Stimulated activated CD8-positive, alpha-beta memory T cell treated with anti-CD3 and anti-CD28 coated beads, Interleukin-4, amount 100 ng/mL, for 24 hours (primary cell): ENCODE results near the gene PLEKHO2.

ENCODE experiments used
- DNase-seq: peaks from one replicate; pipeline ENCODE4 v3.0.0-alpha.2; 2020; ENCODE audit warnings: low read depth

PLEKHO2 gene

GRCh38 chr15:64828985-64829384 lies 12.7 kb upstream of the PLEKHO2 start:
- no peak for DNase-seq

DNA sequence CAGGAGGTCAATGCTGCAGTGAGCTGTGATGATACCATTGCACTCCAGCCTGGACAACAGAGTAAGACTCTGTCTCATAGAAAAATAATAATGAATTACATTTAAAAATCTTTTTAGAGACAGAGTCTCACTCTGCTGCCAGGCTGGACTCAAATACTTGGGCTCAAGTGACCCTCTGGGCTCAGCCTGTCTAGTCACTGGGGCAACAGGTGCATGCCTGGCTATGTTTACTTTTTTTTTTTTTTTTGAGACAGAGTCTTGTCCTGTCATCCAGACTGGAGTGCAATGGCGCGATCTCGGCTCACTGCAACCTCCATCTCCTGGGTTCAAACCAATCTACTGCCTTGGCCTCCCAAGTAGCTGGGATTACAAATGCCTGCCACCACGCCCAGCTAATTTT lies 8.0 kb upstream of the PLEKHO2 start:
- DNase-seq = no peak

GRCh38 chr15:64836023-64836536 lies 5.6 kb upstream of the PLEKHO2 start:
- DNase-seq = no peak

- DNase-seq = no peak
These were observed 4.2 kb upstream of the PLEKHO2 start for GRCh38 chr15:64837502-64837901.

DNA sequence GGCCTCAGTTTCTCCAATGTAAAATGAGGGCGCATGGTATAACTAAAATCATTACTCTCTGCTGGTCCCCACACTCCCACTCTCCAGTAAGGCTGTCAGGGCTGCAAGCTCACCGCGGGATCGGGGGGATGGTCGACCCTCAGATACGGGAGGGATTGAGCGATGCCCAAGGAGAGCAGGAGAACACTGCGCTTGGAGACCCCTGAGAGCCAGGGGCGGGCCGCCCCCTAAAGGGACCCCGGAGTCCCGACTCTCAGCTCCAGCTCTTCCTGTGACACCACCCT lies 713 bp upstream of the PLEKHO2 start:
- no peak for DNase-seq

DNA sequence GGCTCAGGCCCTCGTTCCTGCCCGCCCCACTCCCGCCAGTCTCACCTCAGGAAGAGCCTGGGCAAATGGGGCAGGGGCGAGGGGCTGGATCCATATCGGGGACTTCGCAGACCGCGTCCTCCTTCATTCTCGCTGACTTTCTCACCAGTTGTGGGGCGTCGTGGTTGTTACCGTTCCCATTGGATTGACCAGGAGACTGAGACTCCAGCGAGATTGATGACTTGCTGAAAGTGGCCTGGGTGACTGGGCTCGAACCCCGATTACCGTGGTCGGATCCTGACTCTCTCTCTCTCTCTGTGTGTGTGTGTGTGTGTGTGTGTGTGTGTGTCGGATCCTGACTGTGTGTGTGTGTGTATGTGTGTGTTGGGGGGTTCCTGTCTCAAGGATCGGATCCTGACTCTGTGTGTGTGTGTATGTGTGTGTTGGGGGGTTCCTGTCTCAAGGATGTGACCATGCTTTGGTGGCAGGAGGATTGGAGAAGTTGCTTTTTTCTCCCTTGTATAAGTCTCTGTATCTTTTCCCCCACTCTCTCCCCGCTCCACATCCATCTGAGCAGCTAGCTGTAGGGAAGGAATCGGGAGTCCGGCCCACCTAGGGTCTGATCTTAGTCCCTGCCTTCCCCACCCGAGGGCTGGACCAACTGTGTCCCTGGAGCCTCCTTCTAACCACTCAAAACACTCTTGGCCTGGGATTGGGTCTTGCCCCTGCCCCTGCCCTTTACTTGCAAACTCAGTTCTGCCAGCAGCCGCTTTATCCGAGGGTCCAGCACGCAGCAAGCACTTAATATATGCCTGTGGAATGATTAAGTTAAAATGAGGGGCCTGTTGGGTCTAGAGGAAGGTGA lies 603 bp downstream of the PLEKHO2 start:
- no peak for DNase-seq

DNA sequence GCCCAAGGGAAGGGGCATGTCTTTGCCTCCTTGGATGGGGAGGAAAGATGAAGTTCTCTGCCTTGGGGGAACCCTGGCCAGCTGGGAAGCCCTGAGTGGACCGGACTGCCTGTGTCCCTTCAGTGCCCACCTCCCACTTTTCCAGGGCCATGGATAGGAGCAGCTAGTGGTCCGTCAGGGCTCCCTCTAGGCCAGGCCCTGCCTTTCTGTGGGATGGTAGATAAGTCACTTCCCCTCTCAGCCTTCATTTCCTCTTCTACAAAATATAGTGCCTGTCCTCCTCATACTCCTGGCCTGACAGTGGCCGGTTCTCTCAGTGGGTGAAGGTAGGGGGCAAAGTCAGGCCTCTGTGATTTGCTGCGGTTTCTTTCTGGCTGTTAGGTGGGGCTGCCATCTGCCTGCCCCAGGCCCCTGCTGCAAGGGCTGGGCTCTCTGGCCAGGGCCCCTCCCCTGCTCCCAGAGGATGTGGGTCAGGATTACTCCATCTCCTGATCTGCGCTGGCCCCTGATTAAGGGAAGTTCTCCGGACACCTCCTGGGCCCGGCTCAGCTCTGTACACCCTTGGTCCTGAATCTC lies 1.4 kb downstream of the PLEKHO2 start:
- DNase-seq = no peak

DNA sequence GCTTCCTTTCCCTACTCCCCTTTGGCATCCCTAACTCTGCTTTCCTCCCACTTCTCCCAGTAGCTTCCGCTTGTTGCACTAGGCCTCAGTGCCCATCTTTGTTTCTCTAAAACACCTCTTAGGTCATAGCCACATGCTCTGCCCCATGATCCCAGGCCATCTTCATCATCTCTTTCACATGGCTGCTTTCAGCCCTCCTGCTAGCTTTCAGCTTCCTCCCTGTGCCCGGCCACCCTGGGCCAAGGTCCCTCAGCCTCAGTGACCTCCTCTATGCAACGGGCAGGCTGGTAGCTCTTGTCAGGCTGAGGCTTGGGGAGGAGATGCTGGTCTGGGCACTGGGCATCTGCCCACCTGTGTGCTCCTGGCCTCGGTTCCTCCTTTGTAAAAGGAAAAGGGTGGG lies 2.3 kb downstream of the PLEKHO2 start:
- no peak for DNase-seq

DNA sequence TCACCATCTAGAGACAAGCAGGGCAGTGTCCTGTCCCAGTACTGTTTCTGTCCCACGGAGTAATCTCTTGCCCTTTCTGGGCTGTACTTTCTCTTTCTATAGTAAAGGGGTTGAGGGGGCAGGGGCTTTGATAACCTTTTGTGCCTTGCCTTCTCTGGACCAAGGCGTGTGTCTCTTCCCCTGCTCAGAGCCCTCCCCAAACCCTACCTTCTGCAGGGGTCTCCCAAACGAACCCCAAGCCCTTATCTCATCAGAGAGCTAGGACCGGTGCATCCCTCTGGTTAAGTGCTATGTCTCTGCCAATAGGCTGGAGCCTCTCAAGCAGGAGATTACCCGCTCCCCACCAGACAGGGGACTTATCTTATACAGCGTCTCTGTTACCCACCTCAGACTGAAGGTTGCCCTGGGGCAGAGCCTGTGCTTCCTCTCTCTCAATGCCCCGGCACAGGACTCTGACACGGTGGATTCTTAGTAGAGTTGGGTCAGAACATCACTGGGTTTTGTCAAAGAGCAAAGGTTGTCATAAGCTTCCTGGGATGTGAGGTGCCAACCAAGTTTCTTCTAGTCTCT lies 2.9 kb downstream of the PLEKHO2 start:
- no peak for DNase-seq

DNA sequence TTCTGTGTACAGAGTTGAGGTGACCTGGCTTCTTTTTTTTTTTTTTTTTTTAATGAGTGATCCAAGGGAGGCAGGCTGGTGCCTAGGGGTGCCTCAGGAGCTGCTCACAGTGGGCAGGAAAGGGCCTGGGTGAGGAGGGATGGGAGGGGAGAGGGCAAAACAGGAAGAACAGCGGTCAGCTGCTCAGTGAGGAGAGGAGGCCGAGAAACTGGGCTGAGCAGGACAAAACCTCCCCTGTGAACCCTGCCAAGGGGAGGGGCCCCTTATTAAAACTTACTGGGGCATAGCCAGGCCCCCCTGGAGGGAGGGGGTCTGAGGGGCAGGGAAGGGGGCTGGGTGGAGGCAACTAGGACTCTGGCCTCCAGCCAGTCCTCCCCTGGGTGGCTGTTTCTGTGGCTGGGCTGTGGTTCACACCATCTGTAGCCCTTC lies 3.5 kb downstream of the PLEKHO2 start:
- DNase-seq = no peak

DNA sequence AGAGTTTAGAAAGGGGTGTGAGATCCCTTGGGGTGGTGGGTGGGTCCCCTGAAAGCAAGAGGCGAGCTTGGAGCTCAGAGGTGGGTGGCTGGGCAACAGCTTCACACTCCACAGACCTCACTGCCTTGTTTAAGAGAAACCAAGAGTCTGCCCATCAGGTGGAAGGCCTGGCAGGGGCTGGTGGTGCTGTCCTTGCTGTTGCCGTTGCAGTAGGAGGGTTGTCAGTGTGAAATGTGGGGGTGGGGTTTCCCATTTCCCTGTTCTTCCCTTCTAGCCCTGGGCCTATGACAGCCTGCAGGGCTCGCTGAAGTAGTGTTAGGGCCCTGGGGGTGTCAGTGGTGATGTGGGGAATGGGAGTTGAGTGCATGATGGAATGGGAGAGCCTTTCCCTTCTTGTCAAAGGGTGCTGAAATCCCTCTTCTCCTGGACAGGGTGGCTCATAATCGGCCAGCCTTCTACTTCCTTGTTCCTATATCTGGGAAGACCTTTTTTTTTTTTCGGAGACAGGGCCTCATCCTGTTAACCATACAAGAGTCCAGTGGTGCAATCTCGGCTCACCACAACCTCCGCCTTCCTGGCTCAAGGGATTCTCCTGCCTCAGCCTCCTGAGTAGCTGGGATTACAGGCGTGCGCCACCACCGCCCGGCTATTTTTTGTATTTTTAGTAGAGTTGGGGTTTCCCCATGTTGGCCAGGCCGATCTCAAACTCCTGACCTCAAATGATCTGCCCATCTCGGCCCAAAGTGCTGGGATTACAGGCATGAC lies 4.3 kb downstream of the PLEKHO2 start:
- DNase-seq = no peak

DNA sequence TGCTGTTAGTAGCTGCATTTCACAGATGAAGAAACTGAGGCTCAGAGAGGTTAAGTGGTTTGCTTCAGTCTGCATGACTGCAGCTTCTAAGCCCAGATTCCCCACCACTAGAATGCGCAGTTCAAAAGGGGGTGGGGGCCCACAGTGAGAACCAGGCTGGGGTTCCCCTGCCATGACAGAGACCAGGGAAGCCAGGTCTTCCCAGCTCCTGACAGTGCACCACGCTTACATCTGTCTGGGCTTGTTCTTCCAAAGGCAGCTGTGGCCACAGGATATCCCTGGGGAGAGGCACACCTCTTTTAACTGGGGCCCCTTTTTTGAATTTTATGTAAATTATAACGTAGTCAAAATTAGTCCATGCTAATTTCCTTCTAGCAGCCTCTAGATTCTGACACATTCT lies 5.3 kb downstream of the PLEKHO2 start:
- no peak for DNase-seq

- DNase-seq = no peak
These were observed 5.7 kb downstream of the PLEKHO2 start for GRCh38 chr15:64847448-64847847.

DNA sequence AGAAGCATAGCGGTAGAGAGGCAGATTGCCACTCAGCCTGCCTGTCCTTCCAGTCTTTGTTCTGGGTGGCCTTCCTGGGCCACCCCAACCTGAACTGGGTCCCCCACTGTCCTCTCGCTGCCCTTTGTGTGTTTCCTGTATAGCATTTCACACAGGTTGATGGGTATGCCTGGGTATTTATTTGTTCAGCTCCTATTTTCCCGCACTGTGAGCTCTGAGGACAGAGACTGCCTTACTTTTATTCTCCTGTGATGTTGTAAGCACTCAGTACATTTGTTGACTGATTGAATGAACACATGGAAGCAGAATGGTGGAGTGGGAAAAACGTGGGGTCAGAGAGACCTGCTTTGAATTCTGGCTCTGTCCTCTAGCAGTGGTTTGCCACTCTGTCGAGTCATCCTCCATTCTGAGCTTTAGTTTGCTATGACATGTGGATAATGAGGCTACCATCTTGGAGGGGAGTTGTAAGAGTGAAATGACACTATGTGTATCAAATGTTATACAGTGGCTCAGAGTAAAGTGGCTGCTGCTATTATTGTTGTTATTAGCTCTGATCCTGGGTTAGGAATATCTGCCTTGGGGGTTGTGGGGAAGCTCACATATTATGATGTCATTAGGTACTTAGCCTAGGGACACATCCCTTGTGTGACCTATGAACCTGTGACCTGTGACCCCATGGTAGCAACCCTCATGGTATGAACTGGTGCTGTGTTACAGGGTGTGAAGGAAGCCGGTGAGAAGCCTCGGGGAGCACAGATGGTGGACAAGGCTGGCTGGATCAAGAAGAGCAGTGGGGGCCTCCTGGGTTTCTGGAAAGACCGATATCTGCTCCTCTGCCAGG lies 6.4 kb downstream of the PLEKHO2 start:
- DNase-seq = no peak

DNA sequence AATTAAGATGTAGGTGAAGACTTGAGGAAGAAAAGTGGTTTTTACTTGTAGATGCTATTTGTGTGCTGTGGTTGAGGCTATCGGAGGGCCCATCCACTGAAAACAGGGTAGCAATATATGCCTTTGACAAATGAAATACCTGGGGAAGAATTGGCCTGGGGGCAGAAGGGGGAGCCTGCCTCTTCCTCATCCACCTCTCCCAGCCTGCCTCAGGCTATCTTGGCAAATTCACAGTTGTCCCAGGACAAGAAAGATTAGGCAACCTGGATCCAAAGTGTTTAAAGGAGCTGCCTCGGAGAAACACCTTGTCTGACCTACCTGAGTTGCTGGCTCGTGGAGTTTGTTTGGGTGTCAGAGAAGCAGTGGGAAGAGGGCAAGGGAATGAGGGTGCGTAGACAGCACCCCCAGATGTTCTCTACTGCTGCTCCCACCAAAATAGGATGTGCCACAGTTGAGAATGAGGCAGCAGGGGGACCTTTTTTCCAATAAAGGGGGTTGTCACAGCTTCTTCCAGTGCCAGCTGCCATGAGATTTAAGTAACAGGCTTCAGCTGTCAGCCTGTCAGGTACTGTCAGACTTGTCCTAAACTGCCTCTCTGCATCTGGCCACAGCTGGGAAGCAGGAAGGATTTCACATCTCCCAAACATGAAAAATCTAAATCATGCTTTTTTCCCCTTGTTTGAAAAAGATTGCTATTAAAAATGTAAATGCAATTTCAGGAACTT lies 9.2 kb downstream of the PLEKHO2 start:
- no peak for DNase-seq

DNA sequence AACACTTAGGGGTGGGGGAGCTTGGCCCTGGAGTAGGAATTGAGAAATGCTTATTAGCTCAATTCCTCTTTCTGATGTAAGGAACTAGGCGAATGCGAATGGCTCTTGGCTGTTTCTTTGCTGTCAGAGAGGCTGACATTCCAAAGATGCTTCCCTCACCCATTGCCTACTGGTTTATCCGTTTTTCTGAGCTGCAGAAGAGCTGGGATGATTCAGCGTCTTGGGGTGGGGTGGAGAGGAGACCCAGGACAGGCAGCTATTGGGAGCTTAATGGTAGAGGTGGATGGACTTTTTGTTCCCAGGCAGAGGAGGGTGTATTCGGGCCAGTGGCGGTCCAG lies 9.8 kb downstream of the PLEKHO2 start:
- DNase-seq = no peak

DNA sequence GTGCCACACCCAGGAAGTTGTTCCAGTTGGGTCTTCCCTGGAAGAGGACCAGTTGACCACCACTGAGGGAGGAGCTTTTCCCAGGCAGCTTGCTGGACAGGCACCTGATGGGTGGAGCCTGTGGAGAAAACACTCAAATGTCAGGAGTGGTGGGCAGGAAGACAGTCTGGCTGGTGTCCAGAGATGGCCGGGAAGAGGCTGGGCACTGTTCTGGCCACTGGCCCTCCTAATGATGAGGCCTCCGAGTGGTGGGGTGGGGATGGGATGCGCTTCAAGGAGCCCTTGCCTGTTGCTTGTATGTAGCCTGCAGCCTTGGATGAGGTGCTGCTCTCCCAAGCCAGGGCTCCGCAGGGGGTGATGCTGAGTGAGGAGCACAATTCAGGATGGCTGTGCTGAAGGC lies 12.3 kb downstream of the PLEKHO2 start:
- DNase-seq = no peak

DNA sequence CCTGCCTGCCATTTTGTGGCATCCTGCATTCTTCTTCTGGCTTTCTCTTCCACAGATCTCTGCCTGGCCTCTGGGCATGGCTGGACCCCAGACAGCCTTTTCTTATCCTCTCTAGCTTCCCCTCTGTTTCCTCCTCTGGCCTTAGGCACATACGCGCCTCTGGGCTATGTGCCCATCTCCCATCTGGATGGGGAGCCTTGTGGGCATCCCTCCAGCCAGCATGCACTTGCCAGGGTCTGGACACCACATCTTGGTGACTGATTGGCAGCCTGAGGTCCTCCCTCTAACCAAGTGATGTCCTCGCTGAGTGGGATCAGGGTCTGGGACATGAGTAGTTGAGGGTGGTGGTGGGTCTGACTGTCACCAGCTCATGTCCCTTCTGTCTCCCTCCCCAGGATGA lies 12.8 kb downstream of the PLEKHO2 start:
- DNase-seq = no peak

DNA sequence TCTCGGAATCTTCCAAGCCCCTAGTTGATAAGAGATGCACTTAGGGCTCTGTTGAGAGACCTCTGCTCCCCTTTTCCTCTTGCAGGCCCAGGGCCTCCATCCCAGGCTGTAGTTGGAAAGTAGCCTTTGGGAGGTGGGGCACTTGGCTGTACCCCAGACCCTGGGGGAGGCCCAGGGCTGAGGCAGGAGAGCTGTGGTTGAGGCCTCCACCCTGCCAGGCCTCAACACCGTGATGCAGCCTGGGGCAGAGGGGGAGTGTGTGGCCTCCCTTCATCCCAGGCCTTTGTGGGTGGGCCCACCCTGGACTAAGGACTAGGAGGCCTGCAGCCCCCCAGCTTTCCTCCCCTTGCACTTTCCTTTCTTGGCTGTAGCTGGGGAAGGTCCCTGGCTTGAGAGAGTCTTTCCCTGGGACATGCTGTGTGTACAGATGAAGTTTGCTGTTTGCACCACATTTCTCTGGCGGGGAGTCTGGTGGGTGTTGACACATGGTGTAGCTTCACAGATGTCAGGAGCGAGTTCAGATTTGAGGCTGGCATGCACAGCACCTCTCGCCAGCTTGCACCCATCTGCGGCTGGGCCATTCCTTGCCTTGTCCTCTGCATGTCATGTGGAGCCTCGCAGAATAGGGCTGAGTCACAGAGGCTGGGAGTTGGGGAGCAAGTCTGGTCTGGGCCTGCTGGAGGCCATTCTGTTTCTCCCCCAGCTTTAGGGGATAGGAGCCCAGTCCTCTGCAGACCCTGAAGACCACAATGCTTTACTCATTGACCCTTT lies 13.7 kb downstream of the PLEKHO2 start:
- no peak for DNase-seq

- DNase-seq = no peak
These were observed 14.9 kb downstream of the PLEKHO2 start for GRCh38 chr15:64856429-64857145.
